ENCODE results near the gene B4GALT3.

DNA sequence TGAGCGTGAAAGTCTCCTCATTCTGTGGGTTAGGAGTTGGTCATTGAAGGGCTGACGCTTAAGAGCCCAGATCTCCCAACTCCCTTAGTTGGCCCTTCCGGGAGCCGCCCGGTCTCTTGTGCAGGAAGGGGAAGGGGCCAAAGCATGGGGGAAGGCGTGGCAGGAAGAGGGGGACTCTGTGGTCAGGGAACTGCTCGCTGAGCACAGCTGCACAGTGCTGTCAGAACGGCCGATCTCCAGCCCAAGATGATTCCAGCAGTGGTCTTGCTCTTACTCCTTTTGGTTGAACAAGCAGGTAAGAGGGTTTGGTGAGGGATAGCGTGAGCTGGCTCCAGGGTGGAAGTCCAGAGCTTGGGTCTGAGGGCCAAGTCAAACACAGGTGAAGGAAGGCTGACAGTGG, 37.8 kb upstream of the B4GALT3 start, which contains the start of gene FCER1G:
- no peak for TF ChIP-seq GATA2 (IDR thresholded peaks at IDR 0.05; ENCODE audit: low read depth, low read length)
- no peak for TF ChIP-seq GATA3 (IDR thresholded peaks at IDR 0.05; ENCODE audit: low read depth, low read length)

Data from SH-SY5Y (cell line).